GM19351 (cell line): ENCODE results near the gene ERGIC1.
"Not testable (repeated sequence)": the region's sequence is repeated elsewhere in the genome, so short reads cannot be mapped to it uniquely, and the experiment has no call there.

Source experiments
- ATAC-seq: cut with Tn5 transposase; IDR thresholded peaks from one replicate; pipeline ENCODE4 v1.9.1; 2021; ENCODE audit warnings: mild to moderate bottlenecking, moderate library complexity; ENCODE audit not compliant: unreplicated experiment

Gene ERGIC1

GRCh38 chr5:172846249-172846648, 12.2 kb downstream of the ERGIC1 start:
- ATAC-seq, result no peak

- ATAC-seq, result no peak
These were observed 12.6 kb downstream of the ERGIC1 start for GRCh38 chr5:172846677-172847076.

GRCh38 chr5:172847584-172847983, 13.5 kb downstream of the ERGIC1 start:
- ATAC-seq, result not testable (repeated sequence)

- ATAC-seq, result no peak
These were observed 14.4 kb downstream of the ERGIC1 start for GRCh38 chr5:172848419-172848818.

GRCh38 chr5:172849606-172850453, 15.8 kb downstream of the ERGIC1 start:
- peak; percentile 56 for ATAC-seq

GRCh38 chr5:172850454-172850797, 16.4 kb downstream of the ERGIC1 start:
- no peak for ATAC-seq

- ATAC-seq, result not testable (repeated sequence)
These were observed 17.2 kb downstream of the ERGIC1 start for GRCh38 chr5:172851254-172851653.

GRCh38 chr5:172852490-172853354, 18.7 kb downstream of the ERGIC1 start:
- no peak for ATAC-seq

GRCh38 chr5:172853355-172853975, 19.4 kb downstream of the ERGIC1 start:
- ATAC-seq, result no peak

GRCh38 chr5:172854451-172854871, 20.4 kb downstream of the ERGIC1 start:
- no peak for ATAC-seq

GRCh38 chr5:172854971-172855370, 20.9 kb downstream of the ERGIC1 start:
- no peak for ATAC-seq

GRCh38 chr5:172855597-172856292, 21.7 kb downstream of the ERGIC1 start:
- no peak for ATAC-seq

GRCh38 chr5:172856336-172856735, 22.3 kb downstream of the ERGIC1 start:
- no peak for ATAC-seq

- no peak for ATAC-seq
These were observed 23.9 kb downstream of the ERGIC1 start for GRCh38 chr5:172857982-172858381.

- no peak for ATAC-seq
These were observed 24.5 kb downstream of the ERGIC1 start for GRCh38 chr5:172858511-172858989.

GRCh38 chr5:172858990-172859811, 25.1 kb downstream of the ERGIC1 start:
- no peak for ATAC-seq

GRCh38 chr5:172859966-172860365, 25.9 kb downstream of the ERGIC1 start:
- ATAC-seq, result no peak

GRCh38 chr5:172860520-172861443, 26.7 kb downstream of the ERGIC1 start:
- no peak for ATAC-seq

- ATAC-seq, result no peak
These were observed 27.4 kb downstream of the ERGIC1 start for GRCh38 chr5:172861461-172861860.
